KMS-11 (cell line): ENCODE data around the gene KCNJ3.

Source experiments
- H2AFZ ChIP-seq: fragments of 200-600 bp; sonication (generic); 2 replicates; pipeline ENCODE4 v1.6.1; 2016; ENCODE audit warnings: antibody characterized with exemption, mixed run types, low read depth
- H3K27ac ChIP-seq: fragments of 200-600 bp; sonication (generic); 2 replicates; pipeline ENCODE4 v1.6.1; 2016; ENCODE audit warnings: mild to moderate bottlenecking, mixed run types
- H3K27me3 ChIP-seq: fragments of 200-600 bp; sonication (generic); 2 replicates; pipeline ENCODE4 v1.6.1; 2017; ENCODE audit warnings: mild to moderate bottlenecking, low read depth, mixed run types, moderate library complexity; ENCODE audit not compliant: insufficient read depth
- H3K36me3 ChIP-seq: fragments of 200-600 bp; sonication (generic); 2 replicates; pipeline ENCODE4 v1.6.1; 2017; ENCODE audit warnings: mild to moderate bottlenecking, mixed run types; ENCODE audit not compliant: insufficient read depth
- H3K4me1 ChIP-seq: fragments of 200-600 bp; sonication (generic); 2 replicates; pipeline ENCODE4 v1.6.1; 2016; ENCODE audit warnings: mild to moderate bottlenecking, low read depth, mixed run types; ENCODE audit not compliant: poor library complexity, severe bottlenecking
- H3K4me2 ChIP-seq: fragments of 200-600 bp; sonication (generic); 2 replicates; pipeline ENCODE4 v1.7.0; 2016; ENCODE audit warnings: mild to moderate bottlenecking, mixed run types
- H3K4me3 ChIP-seq: fragments of 200-600 bp; sonication (generic); IDR thresholded peaks from 2 replicates; pipeline ENCODE4 v1.6.1; 2017; ENCODE audit warnings: low read depth, low read length, mixed read lengths; ENCODE audit not compliant: insufficient read depth
- H3K79me2 ChIP-seq: fragments of 200-600 bp; sonication (generic); 2 replicates; pipeline ENCODE4 v1.6.1; 2016; ENCODE audit warnings: low read depth, mixed run types; ENCODE audit not compliant: insufficient read depth
- H3K9ac ChIP-seq: fragments of 200-600 bp; sonication (generic); 2 replicates; pipeline ENCODE4 v1.6.1; 2016; ENCODE audit warnings: mild to moderate bottlenecking, mixed run types
- H4K20me1 ChIP-seq: fragments of 200-600 bp; sonication (generic); 2 replicates; pipeline ENCODE4 v1.6.1; 2016; ENCODE audit warnings: mild to moderate bottlenecking, mixed run types; ENCODE audit not compliant: insufficient read depth
- CTCF ChIP-seq: fragments of 200-600 bp; sonication (generic); conservative IDR thresholded peaks from 2 replicates; pipeline ENCODE4 v1.6.1; 2017; ENCODE audit warnings: low read depth, mild to moderate bottlenecking, antibody characterized with exemption, low read length, moderate library complexity, mixed read lengths

Gene KCNJ3

GRCh38 chr2:154693741-154694340 lies 4.7 kb upstream of the KCNJ3 start:
- H3K27ac ChIP-seq: no peak overlapping the region
- no peak overlapping the region for H3K4me3 ChIP-seq
- H2AFZ ChIP-seq: no peak overlapping the region
- no peaks in the 10 kb centered on the region for H3K4me1 ChIP-seq
- H4K20me1 ChIP-seq: no peaks in the 10 kb centered on the region
- TF ChIP-seq CTCF: no peak
- H3K27me3 ChIP-seq: no peaks in the 10 kb centered on the region
- H3K36me3 ChIP-seq: no peaks in the 10 kb centered on the region
- no peak overlapping the region for H3K4me2 ChIP-seq
- H3K9ac ChIP-seq: no peak overlapping the region
- H3K79me2 ChIP-seq: no peaks in the 10 kb centered on the region

- Histone ChIP-seq H4K20me1 (no peaks in the 10 kb centered on the region), H3K79me2 (no peaks in the 10 kb centered on the region), H3K36me3 (no peaks in the 10 kb centered on the region), H3K4me2 (no peak overlapping the region), H3K4me3 (no peak overlapping the region), H2AFZ (no peak overlapping the region), H3K27me3 (no peaks in the 10 kb centered on the region), H3K9ac (no peak overlapping the region), H3K27ac (no peak overlapping the region), H3K4me1 (no peaks in the 10 kb centered on the region)
- TF ChIP-seq CTCF: no peak
Measured at GRCh38 chr2:154694881-154695280, 3.6 kb upstream of the KCNJ3 start.

GRCh38 chr2:154696369-154696768 lies 2.1 kb upstream of the KCNJ3 start:
- no peak overlapping the region for H3K9ac ChIP-seq
- H3K4me2 ChIP-seq: no peak overlapping the region
- H3K79me2 ChIP-seq: no peaks in the 10 kb centered on the region
- H3K36me3 ChIP-seq: no peaks in the 10 kb centered on the region
- H4K20me1 ChIP-seq: no peaks in the 10 kb centered on the region
- no peak for TF ChIP-seq CTCF
- no peaks in the 10 kb centered on the region for H3K4me1 ChIP-seq
- no peak overlapping the region for H3K27ac ChIP-seq
- no peak overlapping the region for H2AFZ ChIP-seq
- no peak overlapping the region for H3K4me3 ChIP-seq
- no peaks in the 10 kb centered on the region for H3K27me3 ChIP-seq

GRCh38 chr2:154696810-154697417 lies 1.6 kb upstream of the KCNJ3 start:
- no peak overlapping the region for H3K9ac ChIP-seq
- no peaks in the 10 kb centered on the region for H3K27me3 ChIP-seq
- no peaks in the 10 kb centered on the region for H4K20me1 ChIP-seq
- no peak overlapping the region for H2AFZ ChIP-seq
- no peak overlapping the region for H3K4me2 ChIP-seq
- TF ChIP-seq CTCF: no peak
- no peak overlapping the region for H3K4me3 ChIP-seq
- no peaks in the 10 kb centered on the region for H3K79me2 ChIP-seq
- no peaks in the 10 kb centered on the region for H3K4me1 ChIP-seq
- no peak overlapping the region for H3K27ac ChIP-seq
- H3K36me3 ChIP-seq: no peaks in the 10 kb centered on the region
